Peyer's patch (tissue), 4 donors: ENCODE data around the gene MISP. TPM values are rescaled to one million over a fixed set of nuclear protein-coding genes. Genes with fewer than 3 reads are reported as not detected.

Experiments used
- DNase-seq, 3 donors: peaks; one replicate each; pipeline ENCODE4 v3.0.0-alpha.2; 2017 to 2019
- H3K27ac ChIP-seq, 4 donors: fragments of 200-600 bp; sonication (generic); one replicate each; pipeline ENCODE4 v1.5.1; 2016 to 2019
- H3K27me3 ChIP-seq, 2 donors: fragments of 200-600 bp; sonication (generic); one replicate each; pipeline ENCODE4 v1.5.1; 2019
- H3K36me3 ChIP-seq, 3 donors: fragments of 200-600 bp; sonication (generic); one replicate each; pipeline ENCODE4 v1.5.1; 2016 to 2019
- H3K4me1 ChIP-seq, 4 donors: fragments of 200-600 bp; sonication (generic); one replicate each; pipeline ENCODE4 v1.5.1; 2016 to 2019
- H3K4me3 ChIP-seq, 4 donors: fragments of 200-600 bp; sonication (generic); 1 replicate in 3 of 4; 2 replicates in 1 of 4; pipeline ENCODE4 v1.5.1; 2016 to 2019; ENCODE audit warnings: mild to moderate bottlenecking in 1 of 4
- H3K9me3 ChIP-seq, 4 donors: fragments of 200-600 bp; sonication (generic); one replicate each; pipeline ENCODE4 v1.5.1; 2016 to 2019; ENCODE audit warnings: mild to moderate bottlenecking in 1 of 4
- POLR2A ChIP-seq, 2 donors: fragments of 450-650 bp; IDR thresholded peaks; one replicate each; pipeline ENCODE4 v1.5.1; 2017; ENCODE audit warnings: antibody characterized with exemption in 2 of 2, mild to moderate bottlenecking in 2 of 2, moderate library complexity in 2 of 2
- total RNA-seq, 4 donors: library from RNA; depleted of rRNA; stranded (reverse); fragments of >200 nt; gene quantifications; one replicate each; pipeline ENCODE4 v1.1.0, GENCODE V29; 2016
- TF ChIP-seq, protein P1 (sequence below), 6 experiments: fragments of 450-650 bp in 4 of 6; fragments of 200-600 bp in 2 of 6; sonication (generic) in 1 of 6; IDR thresholded peaks; one replicate each; pipeline ENCODE4 v1.5.1; 2017 to 2019; ENCODE audit warnings: antibody characterized with exemption in 6 of 6, mild to moderate bottlenecking in 3 of 6, moderate library complexity in 1 of 6

Gene MISP
- total RNA-seq, 4 donors from 2014 or later = 116 to 828 (median 637) TPM

GRCh38 chr19:797528-798414 is 46.9 kb downstream of the MISP start:
- peak overlapping the region; percentile 85 to 100 (median 92) for H3K4me3 ChIP-seq
- H3K27me3 ChIP-seq = no peaks in the 10 kb centered on the region
- H3K36me3 ChIP-seq = peaks cover 0 to 25% (median 0%) of the 10 kb centered on the region in 3 donors
- peaks cover 0 to 3% (median 0%) of the 10 kb centered on the region in 4 donors for H3K9me3 ChIP-seq
- DNase-seq = peak; percentile 73 to 95 (median 95)
- peak overlapping the region; percentile 99 to 100 (median 100) for H3K27ac ChIP-seq
- peaks cover 10 to 54% (median 42%) of the 10 kb centered on the region in 4 donors for H3K4me1 ChIP-seq
- TF ChIP-seq, protein P1, sequence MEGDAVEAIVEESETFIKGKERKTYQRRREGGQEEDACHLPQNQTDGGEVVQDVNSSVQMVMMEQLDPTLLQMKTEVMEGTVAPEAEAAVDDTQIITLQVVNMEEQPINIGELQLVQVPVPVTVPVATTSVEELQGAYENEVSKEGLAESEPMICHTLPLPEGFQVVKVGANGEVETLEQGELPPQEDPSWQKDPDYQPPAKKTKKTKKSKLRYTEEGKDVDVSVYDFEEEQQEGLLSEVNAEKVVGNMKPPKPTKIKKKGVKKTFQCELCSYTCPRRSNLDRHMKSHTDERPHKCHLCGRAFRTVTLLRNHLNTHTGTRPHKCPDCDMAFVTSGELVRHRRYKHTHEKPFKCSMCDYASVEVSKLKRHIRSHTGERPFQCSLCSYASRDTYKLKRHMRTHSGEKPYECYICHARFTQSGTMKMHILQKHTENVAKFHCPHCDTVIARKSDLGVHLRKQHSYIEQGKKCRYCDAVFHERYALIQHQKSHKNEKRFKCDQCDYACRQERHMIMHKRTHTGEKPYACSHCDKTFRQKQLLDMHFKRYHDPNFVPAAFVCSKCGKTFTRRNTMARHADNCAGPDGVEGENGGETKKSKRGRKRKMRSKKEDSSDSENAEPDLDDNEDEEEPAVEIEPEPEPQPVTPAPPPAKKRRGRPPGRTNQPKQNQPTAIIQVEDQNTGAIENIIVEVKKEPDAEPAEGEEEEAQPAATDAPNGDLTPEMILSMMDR (IDR thresholded peaks at IDR 0.05) = peak in 2 of 6 experiments; percentile 32 to 40
- TF ChIP-seq POLR2A (IDR thresholded peaks at IDR 0.05) = peak; percentile 60 to 74

DNA sequence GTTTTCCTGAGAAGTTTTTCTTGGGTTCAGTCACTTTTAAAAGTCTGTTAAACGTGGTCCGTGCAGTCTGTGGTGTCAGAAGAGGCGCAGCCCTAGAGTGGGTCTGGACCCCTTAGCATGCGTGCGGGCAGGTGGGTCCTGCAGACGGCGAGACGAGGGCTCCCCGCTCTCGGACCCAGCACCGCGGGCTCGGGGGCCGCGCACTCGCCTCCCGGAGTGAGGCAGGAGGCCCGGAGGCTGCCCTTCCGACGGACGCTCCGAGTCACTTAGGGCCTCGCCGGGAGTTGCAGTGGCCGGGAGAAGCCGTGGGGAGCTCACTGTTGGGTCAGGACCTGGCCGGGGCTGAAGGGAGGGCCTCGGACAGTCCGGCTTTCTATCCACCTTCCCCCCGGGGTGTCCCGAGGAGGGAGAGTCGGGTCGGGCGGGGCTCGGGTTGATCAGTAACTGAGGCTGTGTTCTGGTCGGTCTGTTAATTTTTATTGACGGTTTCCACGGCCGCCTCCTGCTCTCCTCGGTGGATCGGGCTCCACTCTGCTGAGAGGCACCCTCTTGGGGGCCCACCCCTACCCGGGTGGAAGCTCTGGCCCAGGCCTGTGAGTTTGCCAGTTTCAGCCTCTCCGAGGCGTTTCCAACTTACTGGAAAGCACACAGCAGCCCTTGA is 47.6 kb downstream of the MISP start:
- peaks cover 0 to 3% (median 0%) of the 10 kb centered on the region in 4 donors for H3K9me3 ChIP-seq
- TF ChIP-seq, protein P1 (IDR thresholded peaks at IDR 0.05) = no peak
- peak; percentile 19 to 36 for TF ChIP-seq POLR2A (IDR thresholded peaks at IDR 0.05)
- DNase-seq = peak in 2 of 3 donors; percentile 81 to 86
- peak overlapping the region; percentile 85 to 100 (median 92) for H3K4me3 ChIP-seq
- H3K36me3 ChIP-seq = peaks cover 0 to 32% (median 0%) of the 10 kb centered on the region in 3 donors
- H3K4me1 ChIP-seq = peaks cover 10 to 59% (median 45%) of the 10 kb centered on the region in 4 donors
- no peaks in the 10 kb centered on the region for H3K27me3 ChIP-seq
- peak overlapping the region; percentile 99 to 100 (median 100) for H3K27ac ChIP-seq

GRCh38 chr19:799076-799881 is 48.4 kb downstream of the MISP start:
- no peak for DNase-seq
- H3K36me3 ChIP-seq = peaks cover 0 to 38% (median 0%) of the 10 kb centered on the region in 3 donors
- H3K9me3 ChIP-seq = peaks cover 0 to 3% (median 0%) of the 10 kb centered on the region in 4 donors
- peaks cover 10 to 63% (median 45%) of the 10 kb centered on the region in 4 donors for H3K4me1 ChIP-seq
- H3K4me3 ChIP-seq = peak overlapping the region; percentile 85 to 100 (median 92)
- TF ChIP-seq POLR2A (IDR thresholded peaks at IDR 0.05) = no peak
- TF ChIP-seq, protein P1 (IDR thresholded peaks at IDR 0.05) = peak in 3 of 6 experiments; percentile 4 to 8 (median 4)
- H3K27me3 ChIP-seq = no peaks in the 10 kb centered on the region
- peak overlapping the region; percentile 99 to 100 (median 100) for H3K27ac ChIP-seq

- H3K27ac ChIP-seq = peak overlapping the region; percentile 41 to 100 (median 56)
- H3K4me3 ChIP-seq = peak overlapping the region in 3 of 4 donors; percentile 17 to 86 (median 18)
- H3K4me1 ChIP-seq = peaks cover 10 to 62% (median 45%) of the 10 kb centered on the region in 4 donors
- H3K27me3 ChIP-seq = no peaks in the 10 kb centered on the region
- TF ChIP-seq, protein P1 (IDR thresholded peaks at IDR 0.05) = no peak
- no peak for TF ChIP-seq POLR2A (IDR thresholded peaks at IDR 0.05)
- H3K9me3 ChIP-seq = peaks cover 0 to 3% (median 0%) of the 10 kb centered on the region in 4 donors
- DNase-seq = peak in 1 of 3 donors; percentile 70
- peaks cover 0 to 51% (median 0%) of the 10 kb centered on the region in 3 donors for H3K36me3 ChIP-seq
Measured at GRCh38 chr19:800360-801029, 49.6 kb downstream of the MISP start.
